Measurements from ENCODE around the gene PCYT2.
"Not testable (repeated sequence)": the region's sequence is repeated elsewhere in the genome, so short reads cannot be mapped to it uniquely, and the experiment has no call there.

DNA sequence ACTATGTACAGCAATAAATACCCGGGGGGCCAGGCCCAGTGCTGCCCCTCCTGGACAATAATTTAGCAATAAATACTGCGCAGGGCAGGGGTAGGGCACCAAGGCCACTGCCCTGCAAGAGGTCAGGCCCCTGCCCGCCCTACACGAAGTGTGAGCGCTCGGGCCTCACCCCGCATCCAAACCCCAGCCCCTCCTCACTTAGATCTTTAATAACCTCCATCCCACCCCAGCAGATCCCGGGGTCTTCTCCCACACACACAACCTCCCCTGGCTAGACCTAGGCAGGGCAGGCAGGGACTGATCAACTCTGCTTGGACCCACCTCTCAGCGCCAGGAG is 7.1 kb upstream of the PCYT2 start:
- TF ChIP-seq POLR2A, POLR2AphosphoS5, TAF1 (IDR thresholded peaks at IDR 0.05; ENCODE audit: low read depth, low read length): not testable (repeated sequence)

Data from GM12891 (cell line).